ENCODE data around the gene ADRB1.
A peak's percentile ranks its signal among the peaks of the same experiment; 100 is the strongest.

ADRB1 gene

DNA sequence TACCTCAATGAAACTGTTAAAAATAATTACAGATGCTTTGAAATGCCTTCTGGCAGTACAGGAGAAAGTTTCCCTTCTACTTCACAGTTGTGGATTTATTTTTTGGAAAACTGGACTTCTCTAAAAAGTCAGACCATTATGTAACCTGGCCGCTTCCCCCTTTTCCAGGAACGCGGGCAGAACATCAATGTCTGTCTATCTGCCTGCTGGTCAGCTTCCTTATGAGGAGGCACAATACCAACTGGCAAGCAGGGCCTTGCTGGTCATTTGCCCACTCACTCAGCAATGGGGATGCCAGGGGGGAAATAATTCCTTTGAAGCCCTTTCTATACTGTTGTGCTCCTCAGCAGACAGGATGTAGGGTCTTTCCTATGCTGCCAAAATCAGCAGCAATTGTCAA, 22.5 kb upstream of the ADRB1 start:
- TF ChIP-seq POLR2A (IDR thresholded peaks at IDR 0.05; ENCODE audit: low read depth, low read length) = no peak
- DNase-seq (ENCODE audit: insufficient read length, low spot score) (no peak), FAIRE-seq (no peak)

DNA sequence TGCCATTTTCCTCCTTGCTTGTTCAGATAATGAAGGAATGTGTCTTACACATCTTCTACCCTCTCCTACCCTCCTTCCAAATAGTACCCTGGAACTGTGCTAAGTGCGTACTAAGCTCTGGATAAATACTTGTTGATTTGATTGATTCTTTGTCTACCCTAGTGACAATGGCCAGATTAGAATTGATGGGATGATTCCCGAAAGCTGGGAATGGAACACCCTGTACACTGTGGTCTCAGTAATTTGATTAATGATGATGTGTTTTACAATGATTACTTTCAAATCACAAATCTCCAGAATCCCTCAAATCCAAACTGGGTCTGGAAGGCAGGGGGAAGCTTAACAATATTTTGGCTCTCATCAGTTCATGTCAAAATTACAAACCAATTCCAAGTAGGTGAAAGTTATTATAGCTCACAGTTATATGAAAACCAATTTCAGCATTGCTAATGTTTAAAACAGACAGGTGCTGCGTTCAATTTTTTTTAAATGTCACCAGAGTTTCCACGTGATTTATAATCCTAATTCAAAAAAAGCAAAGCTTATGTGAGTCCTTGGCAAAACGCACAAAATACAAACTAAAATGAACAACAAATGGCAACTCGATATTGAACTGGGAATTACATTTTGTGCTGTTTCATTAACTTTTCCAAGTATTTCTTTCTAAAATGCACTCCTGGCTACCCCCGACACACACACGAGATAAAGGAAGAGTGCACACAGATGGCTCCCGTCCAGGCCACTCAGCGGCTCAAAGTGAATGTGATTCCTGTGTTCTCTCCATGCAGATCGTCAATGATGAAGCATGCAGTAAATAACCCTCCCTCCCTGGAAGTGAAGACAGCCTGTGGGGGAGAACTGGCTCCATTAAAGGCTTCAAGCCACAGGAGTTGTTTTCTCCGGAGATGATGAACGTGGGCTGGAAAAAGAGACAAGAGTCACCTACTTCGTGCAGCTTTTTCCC, 21.7 kb upstream of the ADRB1 start:
- no peak for TF ChIP-seq POLR2A (IDR thresholded peaks at IDR 0.05; ENCODE audit: low read depth, low read length)
- FAIRE-seq (no peak), DNase-seq (ENCODE audit: insufficient read length, low spot score) (no peak)

DNA sequence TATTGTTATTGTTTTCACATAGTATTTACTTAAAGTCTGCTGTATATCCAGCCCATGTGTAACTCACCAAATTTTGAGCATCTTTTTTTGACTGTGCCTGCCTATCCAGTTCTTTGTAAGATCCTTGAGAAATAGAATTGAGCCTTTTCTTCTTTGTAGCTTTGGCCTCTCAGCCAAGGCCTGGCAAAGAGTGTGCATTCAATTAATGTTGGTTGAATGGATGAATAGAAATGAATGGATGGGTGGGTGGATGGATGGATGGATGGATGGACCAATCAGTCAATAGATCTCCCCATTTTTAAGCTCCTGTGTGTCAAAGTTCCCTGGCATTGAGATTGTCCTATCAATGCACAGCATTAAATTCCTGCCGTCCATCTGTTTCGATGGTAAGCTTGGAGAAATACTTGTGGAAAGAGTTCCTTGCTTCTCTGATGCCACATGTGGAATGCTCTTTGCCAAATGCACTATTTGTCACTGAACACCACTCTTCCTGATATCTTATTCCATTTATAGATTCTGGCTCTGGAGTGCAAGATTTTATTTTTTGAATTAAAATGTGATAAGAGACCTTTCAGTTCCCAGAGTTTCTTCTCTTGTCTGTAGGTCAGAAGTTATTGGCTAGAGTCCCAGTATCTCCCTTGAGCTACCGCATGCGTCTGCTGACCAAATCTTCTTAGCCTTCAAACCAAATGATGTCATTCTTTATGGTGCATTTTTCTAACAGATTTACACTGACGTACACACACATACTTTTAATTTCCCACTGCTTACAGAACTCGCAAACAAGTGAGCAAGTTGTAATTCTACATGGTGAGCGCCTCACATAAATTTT, 20.7 kb upstream of the ADRB1 start:
- DNase-seq (ENCODE audit: insufficient read length, low spot score) (no peak), FAIRE-seq (no peak)
- no peak for TF ChIP-seq POLR2A (IDR thresholded peaks at IDR 0.05; ENCODE audit: low read depth, low read length)

DNA sequence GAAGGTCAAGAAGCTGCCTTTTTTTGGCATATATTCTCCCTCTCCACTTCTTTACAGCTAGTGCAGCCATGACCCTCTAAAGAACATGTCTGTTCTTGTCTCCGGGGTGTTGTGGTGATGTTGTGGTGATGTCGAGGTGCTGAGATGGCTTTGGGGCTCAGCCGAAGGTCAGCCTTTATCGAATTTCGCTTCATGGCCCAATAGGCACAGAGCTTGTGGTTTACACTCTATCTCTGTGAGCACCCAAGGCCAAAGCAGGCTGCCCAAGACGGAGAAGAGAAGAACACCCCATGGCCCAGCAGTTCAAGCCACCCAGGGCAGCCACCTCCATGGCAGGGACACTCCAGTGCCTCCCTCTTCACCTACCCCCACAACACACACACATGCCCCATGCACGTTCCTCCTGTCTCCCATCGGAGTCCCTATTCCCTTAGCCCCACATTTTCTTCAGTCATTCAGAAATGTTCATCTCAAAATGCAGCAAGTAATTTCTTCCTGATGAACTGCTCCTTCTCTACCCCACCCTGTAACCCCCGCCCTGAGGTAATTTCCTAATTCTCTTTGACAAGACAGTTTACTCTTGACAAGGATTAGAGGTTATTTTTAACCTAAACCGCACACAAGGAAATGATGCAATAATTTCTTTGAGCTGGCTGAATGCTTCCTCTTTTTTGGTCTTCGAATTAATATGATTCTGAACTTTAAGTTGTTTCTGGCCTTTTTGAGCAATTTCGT, 18.6 kb upstream of the ADRB1 start:
- no peak for FAIRE-seq
- no peak for DNase-seq (ENCODE audit: insufficient read length, low spot score)
- TF ChIP-seq POLR2A (IDR thresholded peaks at IDR 0.05; ENCODE audit: low read depth, low read length) = no peak

DNA sequence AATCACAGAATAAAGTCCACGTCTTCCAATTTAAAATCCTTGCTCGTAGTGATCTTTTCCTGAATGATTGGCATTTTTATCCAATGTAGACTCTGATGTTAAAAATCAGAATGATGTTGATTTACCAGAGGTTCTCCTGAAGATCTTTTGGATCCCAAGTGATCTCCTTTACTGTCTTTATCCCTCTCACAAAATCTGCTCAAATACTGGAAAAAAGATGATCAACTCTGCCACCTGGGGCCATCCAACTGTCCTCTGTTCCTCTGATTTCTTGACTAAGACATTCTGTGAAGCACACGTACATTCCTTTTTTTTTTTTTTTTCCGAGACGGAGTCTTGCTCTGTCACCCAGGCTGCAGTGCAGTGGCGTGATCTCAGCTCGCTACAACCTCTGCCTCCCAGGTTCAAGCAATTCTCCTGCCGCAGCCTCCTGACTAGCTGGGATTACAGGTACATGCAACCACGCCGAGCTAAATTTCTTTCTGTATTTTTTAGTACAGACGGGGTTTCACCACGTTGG, 18.0 kb upstream of the ADRB1 start:
- TF ChIP-seq POLR2A (IDR thresholded peaks at IDR 0.05; ENCODE audit: low read depth, low read length) = no peak
- DNase-seq (ENCODE audit: insufficient read length, low spot score) = no peak
- FAIRE-seq = no peak

DNA sequence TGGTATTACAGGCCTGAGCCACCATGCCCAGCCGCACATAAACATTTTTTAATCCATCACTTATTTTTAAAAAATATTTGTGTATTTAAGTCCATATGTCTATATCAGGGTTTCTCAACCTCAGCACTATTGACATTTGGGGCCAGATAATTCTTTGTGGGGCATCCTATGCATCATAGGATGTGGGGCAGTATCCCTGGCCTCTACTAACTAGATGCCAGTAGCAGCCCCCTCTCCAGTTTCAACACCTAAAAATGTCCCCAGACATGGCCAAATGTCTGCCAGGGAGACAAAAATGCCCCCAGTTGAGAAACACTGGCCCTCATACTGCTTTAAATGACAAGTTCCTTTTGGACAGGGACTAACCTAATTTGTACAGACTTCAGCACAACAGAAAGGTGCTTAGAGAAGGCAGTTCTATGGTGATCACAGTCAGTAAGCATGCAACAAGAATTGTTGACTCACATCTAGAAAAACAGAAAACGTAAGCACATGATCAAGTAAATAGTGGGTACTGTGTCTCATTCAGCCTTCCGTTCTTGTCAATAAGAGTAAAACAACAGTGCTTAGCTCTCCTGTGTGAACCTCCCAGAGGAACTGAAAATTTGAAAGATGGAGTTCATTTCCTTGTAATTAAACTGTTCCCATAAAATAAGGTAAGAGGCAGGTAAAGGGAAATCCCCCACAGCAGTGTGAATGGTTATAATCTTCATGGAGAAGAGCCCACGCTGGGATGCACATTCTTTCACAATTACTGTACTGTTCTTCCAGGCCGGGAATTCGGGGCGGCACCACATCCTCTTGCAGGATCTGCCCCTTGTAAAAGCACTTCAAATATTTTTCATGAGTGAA, 17.3 kb upstream of the ADRB1 start:
- FAIRE-seq = peak; percentile 82
- TF ChIP-seq POLR2A (IDR thresholded peaks at IDR 0.05; ENCODE audit: low read depth, low read length) = no peak
- peak; percentile 33 for DNase-seq (ENCODE audit: insufficient read length, low spot score)

DNA sequence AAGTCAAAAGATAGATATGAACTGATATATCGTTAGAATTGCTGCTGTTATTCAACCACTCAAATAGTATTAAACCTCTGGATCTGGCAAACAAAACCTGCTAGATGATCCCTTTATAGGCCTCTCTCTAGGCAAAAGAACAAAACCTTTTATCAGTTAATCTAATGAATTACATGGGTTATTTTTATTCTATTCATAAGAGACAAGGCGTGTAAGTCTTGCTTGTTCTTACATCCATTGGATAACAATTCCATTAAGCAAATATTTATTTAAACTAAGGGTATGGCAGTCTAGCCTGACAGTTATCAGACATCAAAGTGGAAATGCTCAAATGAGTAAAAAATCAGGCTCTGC, 16.6 kb upstream of the ADRB1 start:
- DNase-seq (ENCODE audit: insufficient read length, low spot score) = no peak

DNA sequence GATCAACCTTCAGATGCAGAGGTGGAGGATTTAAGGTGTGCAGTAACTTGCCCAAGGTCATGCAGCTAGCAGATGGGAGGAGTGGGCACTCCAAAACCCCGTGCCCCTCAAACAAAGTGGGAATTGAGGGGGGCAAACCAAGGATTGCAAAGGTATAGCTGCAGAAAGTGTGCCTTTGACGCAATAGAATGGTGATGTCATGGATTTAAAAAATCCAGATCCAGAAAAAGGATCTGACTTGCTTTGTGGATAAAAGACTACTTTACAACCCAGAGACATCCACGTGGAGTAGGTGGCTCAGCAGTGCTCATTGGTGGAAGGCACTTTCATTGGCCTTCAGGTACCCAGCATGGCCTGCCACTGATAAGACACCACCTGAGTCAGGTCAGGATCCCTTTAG, 15.7 kb upstream of the ADRB1 start:
- no peak for TF ChIP-seq POLR2A (IDR thresholded peaks at IDR 0.05; ENCODE audit: low read depth, low read length)
- FAIRE-seq (no peak), DNase-seq (ENCODE audit: insufficient read length, low spot score) (no peak)

More for the DNA sequence above, 16.6 kb upstream of the ADRB1 start:
- TF ChIP-seq POLR2A (IDR thresholded peaks at IDR 0.05; ENCODE audit: low read depth, low read length) = no peak
- FAIRE-seq = no peak

DNA sequence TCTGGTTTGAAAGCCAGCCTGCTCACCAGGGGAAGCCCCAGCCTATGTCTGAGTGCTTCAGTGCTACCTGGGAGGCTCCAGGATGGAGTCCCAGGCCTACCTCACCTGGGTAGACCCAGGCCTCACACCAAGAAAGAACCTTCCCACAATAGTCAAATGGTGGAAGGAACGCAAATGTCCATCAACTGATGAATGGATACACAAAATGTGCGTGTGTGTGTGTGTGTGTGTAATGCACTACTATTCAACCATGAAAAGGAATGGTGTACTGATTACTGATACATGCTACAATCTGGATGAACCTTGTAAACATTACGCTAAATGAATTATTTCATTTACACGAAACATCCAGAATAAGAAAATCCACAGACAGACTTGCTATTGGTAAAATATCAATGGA, 15.2 kb upstream of the ADRB1 start:
- DNase-seq (ENCODE audit: insufficient read length, low spot score) (no peak), FAIRE-seq (no peak)
- no peak for TF ChIP-seq POLR2A (IDR thresholded peaks at IDR 0.05; ENCODE audit: low read depth, low read length)

DNA sequence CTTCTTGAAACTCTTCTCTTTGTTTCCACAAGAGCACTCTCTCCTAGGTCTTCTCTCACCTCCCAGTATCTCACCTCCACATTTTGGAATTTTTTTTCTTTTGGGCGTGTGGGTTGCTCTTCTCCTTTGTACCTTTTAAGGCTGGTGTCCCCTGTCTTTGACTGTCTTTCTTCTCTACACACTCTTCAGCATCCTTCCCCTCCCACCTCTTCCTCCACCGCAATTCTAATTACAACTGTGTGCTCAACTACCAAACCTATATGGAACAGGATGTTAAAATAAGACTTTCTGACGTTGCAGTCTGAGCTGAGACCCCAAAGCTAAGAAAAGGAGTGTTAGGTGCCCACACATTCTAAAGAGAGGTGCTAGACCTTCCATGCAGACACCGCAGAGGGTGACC, 14.0 kb upstream of the ADRB1 start:
- TF ChIP-seq POLR2A (IDR thresholded peaks at IDR 0.05; ENCODE audit: low read depth, low read length) = no peak
- DNase-seq (ENCODE audit: insufficient read length, low spot score) (no peak), FAIRE-seq (no peak)

DNA sequence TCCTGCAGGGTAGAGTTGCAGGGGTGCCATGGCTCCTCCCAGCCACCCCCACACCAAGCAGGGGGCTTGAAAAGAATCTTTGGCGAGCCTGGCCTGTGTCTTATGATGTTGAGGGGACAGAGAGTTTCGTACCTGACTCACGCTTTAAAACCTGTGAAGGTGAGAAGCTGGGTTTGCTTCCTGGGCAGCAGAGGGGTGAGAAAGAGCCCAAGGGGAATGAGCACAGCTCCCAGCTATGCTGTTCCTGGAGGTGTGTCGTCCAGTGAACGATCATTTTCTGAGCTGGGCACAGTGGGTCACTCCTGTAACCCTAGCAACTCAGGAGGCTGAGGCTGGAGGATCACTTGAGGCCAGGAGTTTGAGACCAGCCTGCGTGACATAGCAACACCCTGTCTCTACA, 13.5 kb upstream of the ADRB1 start:
- no peak for FAIRE-seq
- TF ChIP-seq POLR2A (IDR thresholded peaks at IDR 0.05; ENCODE audit: low read depth, low read length) = no peak
- DNase-seq (ENCODE audit: insufficient read length, low spot score) = no peak

DNA sequence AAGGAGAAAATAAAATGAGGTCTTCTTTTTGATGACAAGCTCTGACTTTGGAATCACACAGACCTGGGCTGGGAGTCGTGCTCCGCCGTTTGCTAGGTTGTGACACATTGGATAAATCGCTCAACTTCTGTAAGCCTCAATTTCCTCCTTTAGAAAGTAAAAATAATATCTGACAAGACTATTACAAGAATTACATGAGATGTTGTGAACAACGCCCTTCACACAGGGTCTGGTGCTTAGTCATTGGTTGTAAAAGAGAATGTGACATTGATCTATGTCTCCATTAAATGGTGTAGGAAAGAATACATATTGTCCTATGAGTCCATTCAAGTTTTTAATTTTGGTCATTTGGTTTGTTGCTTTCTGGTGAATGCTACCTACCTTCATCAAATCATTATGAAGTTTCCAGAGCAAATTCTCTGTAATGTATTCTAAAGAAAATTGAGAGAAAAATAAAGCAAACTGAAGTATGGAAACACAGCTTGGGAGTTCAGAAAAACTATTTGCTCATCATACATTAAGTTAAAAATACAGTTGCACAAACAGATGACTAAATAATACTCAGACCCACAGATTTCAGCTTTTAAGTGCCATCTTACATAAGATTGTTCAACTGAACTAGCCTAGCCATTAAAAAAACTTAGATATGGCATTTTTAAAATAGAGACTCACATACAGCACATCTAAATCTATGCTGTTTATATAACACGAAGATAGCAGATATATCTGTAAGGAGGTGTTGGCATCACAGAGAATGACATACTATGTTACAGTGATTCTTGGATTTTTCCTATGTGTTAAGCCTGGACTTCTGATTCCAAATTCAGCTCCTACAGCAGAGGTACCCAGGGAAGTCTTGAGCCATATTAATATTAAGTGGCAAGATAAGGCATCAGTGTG, 12.3 kb upstream of the ADRB1 start:
- no peak for DNase-seq (ENCODE audit: insufficient read length, low spot score)
- FAIRE-seq = no peak
- no peak for TF ChIP-seq POLR2A (IDR thresholded peaks at IDR 0.05; ENCODE audit: low read depth, low read length)
